Right lobe of liver (tissue), 6 donors: ENCODE data around the gene RINL. TPM values are rescaled to one million over a fixed set of nuclear protein-coding genes. Genes with fewer than 3 reads are reported as not detected.

Source experiments
- ATAC-seq, 4 donors: fragments of 200-7000 bp; cut with Tn5 transposase; one replicate each; pipeline ENCODE4 v1.9.1; 2020; ENCODE audit warnings: mild to moderate bottlenecking in 4 of 4, moderate library complexity in 4 of 4
- DNase-seq, 3 donors: peaks; one replicate each; pipeline ENCODE4 v3.0.0-alpha.2; 2020
- H3K27ac ChIP-seq, 3 donors: fragments of 200-600 bp; one replicate each; pipeline ENCODE4 v1.8.0; 2022
- H3K27me3 ChIP-seq, 2 donors: fragments of 200-600 bp; one replicate each; pipeline ENCODE4 v1.8.0; 2022
- H3K36me3 ChIP-seq, 4 donors: fragments of 200-600 bp; sonication (generic) in 1 of 4; one replicate each; pipeline versions ENCODE4 v1.5.1 to v1.8.0; 2017 to 2022; ENCODE audit warnings: control low read depth in 1 of 4
- H3K4me1 ChIP-seq, 4 donors: fragments of 200-600 bp; sonication (generic) in 1 of 4; one replicate each; pipeline versions ENCODE4 v1.5.1 to v1.8.0; 2017 to 2022; ENCODE audit warnings: control low read depth in 1 of 4
- H3K4me3 ChIP-seq, 3 donors: fragments of 200-600 bp; one replicate each; pipeline ENCODE4 v1.8.0; 2022
- H3K9me3 ChIP-seq, 4 donors: fragments of 200-600 bp; sonication (generic) in 1 of 4; one replicate each; pipeline versions ENCODE4 v1.5.1 to v1.8.0; 2017 to 2022; ENCODE audit warnings: control low read depth in 1 of 4
- CTCF ChIP-seq, 4 donors: fragments of 200-600 bp in 3 of 4; fragments of 450-650 bp in 1 of 4; IDR thresholded peaks; one replicate each; pipeline versions ENCODE4 v1.5.1 to v1.8.0; 2016 to 2022; ENCODE audit warnings: antibody characterized with exemption in 4 of 4, mild to moderate bottlenecking in 2 of 4
- POLR2A ChIP-seq: fragments of 450-650 bp; IDR thresholded peaks from one replicate; pipeline ENCODE4 v1.6.1; 2017; ENCODE audit warnings: antibody characterized with exemption, mild to moderate bottlenecking
- WGBS: methylation state at CpG from one replicate; pipeline ENCODE4 v1.1.6; 2018; ENCODE audit warnings: low coverage, low lambda C conversion rate; ENCODE audit not compliant: insufficient coverage; ENCODE audit errors: missing lambda C conversion rate; 5-methylcytosine and 5-hydroxymethylcytosine counted together
- intact Hi-C, 2 donors: fragments of 100-400 bp; cut with DNase I; formaldehyde crosslinking; loops; one replicate each; pipeline versions ENCODE4 v1.11.2 to v1.14.1; 2022
- total RNA-seq, 6 experiments: library from RNA; depleted of rRNA in 2 of 6; stranded (reverse); fragments of >200 nt in 2 of 6; fragmentation: NEBNext Ultra II Directional in 3 of 6; extraction: Animal tissue kit (Norgen Biotek cat#: 25700) in 3 of 6; gene quantifications; one replicate each; pipeline versions ENCODE4 v1.1.0 to v1.2.4, GENCODE V29; 2016 to 2023
- donor health status: DM: no; HTN: yes; CAD: no.
- donor health status: DM: no; HTN: no; CAD: no.
- donor health status: DM: no; HTN: no; CAD: no.
- donor health status: DM: no; HTN: yes; CAD: no.
- donor health status: DM: no; HTN: yes; CAD: no.

RINL gene
- total RNA-seq, 6 experiments from 2014 or later: 3.3 to 13.8 (median 5.5) TPM

- Histone ChIP-seq H3K4me1 (peaks cover 0 to 69% (median 37%) of the 10 kb centered on the region in 4 donors), H3K4me3 (no peak overlapping the region), H3K27me3 (no peaks in the 10 kb centered on the region), H3K27ac (peak overlapping the region; percentile 37 to 81 (median 62)), H3K36me3 (peaks cover 10 to 65% (median 41%) of the 10 kb centered on the region in 4 donors), H3K9me3 (no peaks in the 10 kb centered on the region)
- DNase-seq (peak in 1 of 3 donors; percentile 38), ATAC-seq (no peak)
- no peak for TF ChIP-seq POLR2A
- no peak for TF ChIP-seq CTCF (IDR thresholded peaks at IDR 0.05)
- intact Hi-C loops: no loop called here
- WGBS: 65% methylated on average over 2 of the region's 6 CpGs
Observed at GRCh38 chr19:38836983-38837626, 41.0 kb downstream of the RINL start.

- WGBS: 70% methylated on average over 8 of the region's 8 CpGs
- H3K9me3 ChIP-seq: no peaks in the 10 kb centered on the region
- intact Hi-C loops: no loop called here
- peaks cover 0 to 64% (median 33%) of the 10 kb centered on the region in 4 donors for H3K4me1 ChIP-seq
- ATAC-seq (no peak), DNase-seq (peak in 1 of 3 donors; percentile 22)
- H3K4me3 ChIP-seq: no peak overlapping the region
- TF ChIP-seq CTCF (IDR thresholded peaks at IDR 0.05) (no peak), POLR2A (no peak)
- H3K27ac ChIP-seq: peak overlapping the region; percentile 71 to 81 (median 78)
- no peaks in the 10 kb centered on the region for H3K27me3 ChIP-seq
- H3K36me3 ChIP-seq: peaks cover 8 to 59% (median 38%) of the 10 kb centered on the region in 4 donors
Observed at GRCh38 chr19:38836159-38836982, 41.7 kb downstream of the RINL start.

- intact Hi-C loops: no loop called here
- WGBS: 93% methylated on average over 2 of the region's 6 CpGs
- Histone ChIP-seq H3K36me3 (peaks cover 5 to 41% (median 31%) of the 10 kb centered on the region in 4 donors), H3K9me3 (no peaks in the 10 kb centered on the region), H3K4me3 (no peak overlapping the region), H3K4me1 (peaks cover 0 to 68% (median 33%) of the 10 kb centered on the region in 4 donors), H3K27me3 (no peaks in the 10 kb centered on the region), H3K27ac (peak overlapping the region; percentile 66 to 78 (median 71))
- ATAC-seq (no peak), DNase-seq (no peak)
- TF ChIP-seq CTCF (IDR thresholded peaks at IDR 0.05) (no peak), POLR2A (no peak)
Observed at GRCh38 chr19:38834590-38834989, 43.5 kb downstream of the RINL start.

- WGBS: 100% methylated on average over 4 of the region's 4 CpGs
- Histone ChIP-seq H3K27ac (peak overlapping the region in 2 of 3 donors; percentile 71 to 78), H3K9me3 (no peaks in the 10 kb centered on the region), H3K4me3 (no peak overlapping the region), H3K4me1 (peaks cover 0 to 72% (median 36%) of the 10 kb centered on the region in 4 donors), H3K36me3 (peaks cover 5 to 40% (median 27%) of the 10 kb centered on the region in 4 donors), H3K27me3 (no peaks in the 10 kb centered on the region)
- DNase-seq (no peak), ATAC-seq (no peak)
- TF ChIP-seq CTCF (IDR thresholded peaks at IDR 0.05): no peak
- intact Hi-C loops: no loop called here
Observed at GRCh38 chr19:38834104-38834490, 44.0 kb downstream of the RINL start.
